H9 (cell line): ENCODE data around the gene YBX3. TPM values are rescaled to one million over a fixed set of nuclear protein-coding genes. Genes with fewer than 3 reads are reported as not detected.

Source experiments
- DNase-seq: peaks from one replicate; pipeline ENCODE4 v3.0.0-alpha.2; 2017
- H2AFZ ChIP-seq: one replicate; pipeline ENCODE4 v1.6.1; 2013; ENCODE audit warnings: mild to moderate bottlenecking, low read length, control low read depth, moderate library complexity
- H2AK5ac ChIP-seq: 2 replicates; pipeline ENCODE4 v1.6.1; 2013; ENCODE audit warnings: low read length, control low read depth, mixed read lengths; ENCODE audit not compliant: insufficient read length
- H2BK120ac ChIP-seq: one replicate; pipeline ENCODE4 v1.6.1; 2013; ENCODE audit warnings: low read depth, mild to moderate bottlenecking, low read length, control low read depth, inconsistent platforms; ENCODE audit not compliant: poor library complexity, severe bottlenecking
- H2BK12ac ChIP-seq: 2 replicates; pipeline ENCODE4 v1.6.1; 2013; ENCODE audit warnings: low read length, control low read depth, mixed read lengths, low read depth; ENCODE audit not compliant: insufficient read length
- H2BK15ac ChIP-seq: 2 replicates; pipeline ENCODE4 v1.6.1; 2013; ENCODE audit warnings: low read depth, low read length, control low read depth
- H2BK20ac ChIP-seq: one replicate; pipeline ENCODE4 v1.6.1; 2013; ENCODE audit warnings: low read depth, mild to moderate bottlenecking, low read length, control low read depth, inconsistent platforms; ENCODE audit not compliant: poor library complexity, severe bottlenecking
- H2BK5ac ChIP-seq: 2 replicates; pipeline ENCODE4 v1.6.1; 2013; ENCODE audit warnings: low read length, control low read depth, mixed read lengths; ENCODE audit not compliant: insufficient read length
- H3K14ac ChIP-seq: 2 replicates; pipeline ENCODE4 v1.6.1; 2013; ENCODE audit warnings: low read length, control low read depth; ENCODE audit not compliant: insufficient read depth
- H3K18ac ChIP-seq: 2 replicates; pipeline ENCODE4 v1.6.1; 2013; ENCODE audit warnings: low read depth, mild to moderate bottlenecking, mixed read lengths, low read length, control low read depth; ENCODE audit not compliant: insufficient read length
- H3K23ac ChIP-seq: 2 replicates; pipeline ENCODE4 v1.6.1; 2013; ENCODE audit warnings: low read length, control low read depth, mixed read lengths, low read depth; ENCODE audit not compliant: insufficient read length
- H3K23me2 ChIP-seq: 2 replicates; pipeline ENCODE4 v1.6.1; 2013; ENCODE audit warnings: low read depth, mild to moderate bottlenecking, mixed read lengths, low read length, control low read depth; ENCODE audit not compliant: insufficient read length, poor library complexity, severe bottlenecking
- H3K27ac ChIP-seq: 2 replicates; pipeline ENCODE4 v1.5.1; 2013; ENCODE audit warnings: low read length, control low read depth, mixed read lengths, low read depth; ENCODE audit not compliant: insufficient read length
- H3K27me3 ChIP-seq: 2 replicates; pipeline ENCODE4 v1.6.1; 2013; ENCODE audit warnings: low read length, control low read depth, inconsistent platforms; ENCODE audit not compliant: insufficient read depth
- H3K4ac ChIP-seq: 2 replicates; pipeline ENCODE4 v1.6.1; 2013; ENCODE audit warnings: low read depth, mild to moderate bottlenecking, control low read depth, inconsistent platforms, low read length, moderate library complexity
- H3K4me1 ChIP-seq: 2 replicates; pipeline ENCODE4 v1.6.1; 2013; ENCODE audit warnings: low read length, control low read depth, inconsistent platforms; ENCODE audit not compliant: insufficient read depth
- H3K4me2 ChIP-seq: 2 replicates; pipeline ENCODE4 v1.6.1; 2013; ENCODE audit warnings: low read length, control low read depth, mixed read lengths; ENCODE audit not compliant: insufficient read length, insufficient read depth
- H3K56ac ChIP-seq: 2 replicates; pipeline ENCODE4 v1.6.1; 2013; ENCODE audit warnings: low read depth, mild to moderate bottlenecking, mixed read lengths, low read length, control low read depth; ENCODE audit not compliant: insufficient read length
- H3K79me1 ChIP-seq: 2 replicates; pipeline ENCODE4 v1.6.1; 2013; ENCODE audit warnings: low read depth, mild to moderate bottlenecking, moderate library complexity, low read length, control low read depth, inconsistent platforms; ENCODE audit not compliant: insufficient read depth, poor library complexity, severe bottlenecking
- H3K79me2 ChIP-seq: 2 replicates; pipeline ENCODE4 v1.6.1; 2013; ENCODE audit warnings: low read length, control low read depth, inconsistent platforms; ENCODE audit not compliant: insufficient read depth
- H3K9ac ChIP-seq: 2 replicates; pipeline ENCODE4 v1.6.1; 2013; ENCODE audit warnings: low read length, control low read depth, mixed read lengths; ENCODE audit not compliant: insufficient read length; ENCODE audit errors: extremely low read depth
- H3K9me3 ChIP-seq: one replicate; pipeline ENCODE4 v1.6.1; 2013; ENCODE audit warnings: low read depth, low read length, inconsistent platforms; ENCODE audit not compliant: control insufficient read depth
- H3T11ph ChIP-seq: one replicate; pipeline ENCODE4 v1.6.1; 2013; ENCODE audit warnings: mild to moderate bottlenecking, low read length, control low read depth, inconsistent platforms
- H4K20me1 ChIP-seq: one replicate; pipeline ENCODE4 v1.6.1; 2013; ENCODE audit not compliant: control insufficient read depth, insufficient read length, insufficient read depth
- H4K5ac ChIP-seq: 2 replicates; pipeline ENCODE4 v1.6.1; 2013; ENCODE audit warnings: low read depth, mild to moderate bottlenecking, mixed read lengths, low read length, control low read depth; ENCODE audit not compliant: insufficient read length
- H4K8ac ChIP-seq: replicated peaks from 2 replicates; pipeline ENCODE4 v1.6.1; 2013; ENCODE audit warnings: low read length, control low read depth, mixed read lengths, low read depth; ENCODE audit not compliant: insufficient read length
- H4K91ac ChIP-seq: 2 replicates; pipeline ENCODE4 v1.6.1; 2013; ENCODE audit warnings: low read depth, mild to moderate bottlenecking, moderate library complexity, mixed read lengths, low read length, control low read depth; ENCODE audit not compliant: insufficient read length
- H3K27ac Mint-ChIP-seq, 3 experiments: 2 replicates in 2 of 3; 3 replicates in 1 of 3; pipeline ENCODE4 v1.8.0; 2020 to 2021; ENCODE audit warnings: mixed read lengths in 3 of 3, mild to moderate bottlenecking in 1 of 3, moderate library complexity in 1 of 3
- H3K27me3 Mint-ChIP-seq: 2 replicates; pipeline ENCODE4 v1.8.0; 2021; ENCODE audit warnings: low read depth, mild to moderate bottlenecking, moderate library complexity, mixed read lengths
- H3K36me3 Mint-ChIP-seq, 3 experiments: 2 replicates in 2 of 3; 3 replicates in 1 of 3; pipeline ENCODE4 v1.8.0; 2020 to 2021; ENCODE audit warnings: low read depth in 3 of 3, mixed read lengths in 3 of 3; ENCODE audit not compliant: insufficient read depth in 1 of 3
- H3K4me1 Mint-ChIP-seq, 2 experiments: 2 replicates each; pipeline ENCODE4 v1.8.0; 2020; ENCODE audit warnings: mixed read lengths in 2 of 2
- H3K4me3 Mint-ChIP-seq, 2 experiments: 2 replicates in 1 of 2; 3 replicates in 1 of 2; pipeline ENCODE4 v1.8.0; 2020 to 2021; ENCODE audit warnings: mild to moderate bottlenecking in 2 of 2, mixed read lengths in 2 of 2, moderate library complexity in 1 of 2
- H3K9me3 Mint-ChIP-seq, 2 experiments: 2 replicates in 1 of 2; 3 replicates in 1 of 2; pipeline ENCODE4 v1.8.0; 2020; ENCODE audit warnings: mild to moderate bottlenecking in 2 of 2, mixed read lengths in 2 of 2, moderate library complexity in 1 of 2
- WGBS: extraction: QIAGEN DNeasy Blood & Tissue Kit; methylation state at CpG from one replicate; pipeline ENCODE4 v1.1.7; 2013; ENCODE audit warnings: missing lambda C conversion rate, low lambda C conversion rate, mixed read lengths; ENCODE audit not compliant: insufficient read length; ENCODE audit errors: extremely low coverage; 5-methylcytosine and 5-hydroxymethylcytosine counted together
- total RNA-seq: library from RNA; stranded (reverse); gene quantifications from 2 replicates; pipeline ENCODE4 v1.2.1, GENCODE V29; 2021
- TF ChIP-seq, protein P1 (sequence below): fragments of 200-600 bp; sonication (generic); conservative IDR thresholded peaks from 3 replicates; pipeline ENCODE4 v1.8.0; 2021; ENCODE audit warnings: antibody characterized with exemption, mild to moderate bottlenecking

YBX3 gene
- total RNA-seq, 1 experiment from 2014 or later, result 343 TPM

DNA sequence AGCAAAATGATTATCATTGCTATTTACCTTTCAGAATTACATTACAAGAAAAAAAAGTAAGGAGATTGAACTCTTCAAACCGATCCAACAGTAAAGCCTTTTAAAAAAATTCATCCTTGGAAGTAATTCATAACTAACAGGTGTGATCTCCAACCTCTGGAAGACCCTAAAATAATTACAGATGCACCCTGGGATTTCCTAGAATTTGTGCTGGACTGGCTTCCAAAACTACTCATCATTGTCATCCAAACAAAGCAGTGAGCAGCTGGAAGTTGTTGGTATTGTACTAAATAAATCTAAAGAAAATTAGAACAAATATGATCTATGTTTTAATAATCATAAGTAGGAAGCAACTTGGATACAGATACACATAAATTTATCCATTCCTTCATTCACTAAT lies 1.9 kb upstream of the YBX3 start:
- no peak overlapping the region for H3K4ac ChIP-seq
- H3K27ac ChIP-seq, result no peak overlapping the region
- no peak overlapping the region for H2AK5ac ChIP-seq
- H3K79me1 ChIP-seq, result no peaks in the 10 kb centered on the region
- no peak overlapping the region for H2BK5ac ChIP-seq
- H2BK12ac ChIP-seq, result no peak overlapping the region
- no peak overlapping the region for H4K8ac ChIP-seq
- H3K9me3 ChIP-seq, result no peaks in the 10 kb centered on the region
- no peak overlapping the region for H2BK15ac ChIP-seq
- H3K79me2 ChIP-seq, result peaks cover 17% of the 10 kb centered on the region; the same call in 1 of the 2 replicates
- Mint-ChIP-seq H3K4me1 (peaks cover 20 to 26% of the 10 kb centered on the region in 2 experiments), H3K9me3 (peaks cover 0 to 2% of the 10 kb centered on the region in 2 experiments; a peak in 1 of 5 replicates), H3K27me3 (peaks cover 28% of the 10 kb centered on the region), H3K4me3 (no peak overlapping the region), H3K36me3 (peaks cover 0 to 7% (median 0%) of the 10 kb centered on the region in 3 experiments; a peak in 2 of 7 replicates), H3K27ac (no peak overlapping the region)
- H2AFZ ChIP-seq, result no peak overlapping the region
- no peak for DNase-seq
- peaks cover 2% of the 10 kb centered on the region; the same call in 1 of the 2 replicates for H3K4me1 ChIP-seq
- WGBS, result no CpG with 5 or more reads among the region's 1 CpG
- H3K23ac ChIP-seq, result no peak overlapping the region
- H4K5ac ChIP-seq, result no peak overlapping the region
- no peak overlapping the region for H3K4me2 ChIP-seq
- no peak overlapping the region for H2BK20ac ChIP-seq
- H3K56ac ChIP-seq, result no peak overlapping the region
- no peak overlapping the region for H4K91ac ChIP-seq
- H3K9ac ChIP-seq, result no peak overlapping the region
- no peak overlapping the region for H3T11ph ChIP-seq
- TF ChIP-seq, protein P1, sequence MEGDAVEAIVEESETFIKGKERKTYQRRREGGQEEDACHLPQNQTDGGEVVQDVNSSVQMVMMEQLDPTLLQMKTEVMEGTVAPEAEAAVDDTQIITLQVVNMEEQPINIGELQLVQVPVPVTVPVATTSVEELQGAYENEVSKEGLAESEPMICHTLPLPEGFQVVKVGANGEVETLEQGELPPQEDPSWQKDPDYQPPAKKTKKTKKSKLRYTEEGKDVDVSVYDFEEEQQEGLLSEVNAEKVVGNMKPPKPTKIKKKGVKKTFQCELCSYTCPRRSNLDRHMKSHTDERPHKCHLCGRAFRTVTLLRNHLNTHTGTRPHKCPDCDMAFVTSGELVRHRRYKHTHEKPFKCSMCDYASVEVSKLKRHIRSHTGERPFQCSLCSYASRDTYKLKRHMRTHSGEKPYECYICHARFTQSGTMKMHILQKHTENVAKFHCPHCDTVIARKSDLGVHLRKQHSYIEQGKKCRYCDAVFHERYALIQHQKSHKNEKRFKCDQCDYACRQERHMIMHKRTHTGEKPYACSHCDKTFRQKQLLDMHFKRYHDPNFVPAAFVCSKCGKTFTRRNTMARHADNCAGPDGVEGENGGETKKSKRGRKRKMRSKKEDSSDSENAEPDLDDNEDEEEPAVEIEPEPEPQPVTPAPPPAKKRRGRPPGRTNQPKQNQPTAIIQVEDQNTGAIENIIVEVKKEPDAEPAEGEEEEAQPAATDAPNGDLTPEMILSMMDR, result no peak
- H3K14ac ChIP-seq, result no peak overlapping the region
- H3K27me3 ChIP-seq, result no peaks in the 10 kb centered on the region; the same call in 1 of the 2 replicates
- no peaks in the 10 kb centered on the region for H4K20me1 ChIP-seq
- no peak overlapping the region for H3K18ac ChIP-seq
- no peak overlapping the region for H2BK120ac ChIP-seq
- H3K23me2 ChIP-seq, result peaks cover 3% of the 10 kb centered on the region
